NCI-H460 (cell line): ENCODE measurements around the gene MYT1. TPM values are rescaled to one million over a fixed set of nuclear protein-coding genes. Genes with fewer than 3 reads are reported as not detected.
"Not testable (repeated sequence)": the region's sequence is repeated elsewhere in the genome, so short reads cannot be mapped to it uniquely, and the experiment has no call there.

Experiments used
- DNase-seq: peaks from one replicate; pipeline ENCODE4 v3.0.0-alpha.2; 2016; ENCODE audit warnings: low read depth; ENCODE audit errors: extremely low read depth
- total RNA-seq: library from RNA; depleted of rRNA; stranded (reverse); fragments of >200 nt; shearing (Covaris generic); gene quantifications from 2 replicates; pipeline ENCODE4 v1.2.3, GENCODE V29; 2014

The MYT1 gene
- total RNA-seq, 1 experiment from 2014 or later: not detected

- DNase-seq: no peak
Measured at GRCh38 chr20:64166721-64167615, 2.7 kb downstream of the MYT1 start.

- DNase-seq: no peak
Measured at GRCh38 chr20:64167676-64168075, 3.4 kb downstream of the MYT1 start.

- no peak for DNase-seq
Measured at GRCh38 chr20:64168381-64169090, 4.3 kb downstream of the MYT1 start.

- DNase-seq: no peak
Measured at GRCh38 chr20:64169091-64169560, 4.9 kb downstream of the MYT1 start.

GRCh38 chr20:64171211-64171610 lies 7.0 kb downstream of the MYT1 start:
- DNase-seq: no peak

GRCh38 chr20:64173116-64173515 lies 8.9 kb downstream of the MYT1 start:
- DNase-seq: no peak

GRCh38 chr20:64176551-64176950 lies 12.3 kb downstream of the MYT1 start:
- DNase-seq: no peak

- no peak for DNase-seq
Measured at GRCh38 chr20:64176971-64177370, 12.7 kb downstream of the MYT1 start.

- no peak for DNase-seq
Measured at GRCh38 chr20:64177384-64177783, 13.1 kb downstream of the MYT1 start.

GRCh38 chr20:64177787-64178186 lies 13.5 kb downstream of the MYT1 start:
- DNase-seq: no peak

GRCh38 chr20:64178925-64179324 lies 14.7 kb downstream of the MYT1 start:
- DNase-seq: not testable (repeated sequence)

- no peak for DNase-seq
Measured at GRCh38 chr20:64179805-64180204, 15.6 kb downstream of the MYT1 start.

GRCh38 chr20:64180673-64181072 lies 16.4 kb downstream of the MYT1 start:
- DNase-seq: no peak

GRCh38 chr20:64181391-64181790 lies 17.1 kb downstream of the MYT1 start:
- DNase-seq: no peak

- no peak for DNase-seq
Measured at GRCh38 chr20:64182146-64182865, 18.1 kb downstream of the MYT1 start.

- no peak for DNase-seq
Measured at GRCh38 chr20:64183313-64183712, 19.1 kb downstream of the MYT1 start.

- DNase-seq: no peak
Measured at GRCh38 chr20:64184795-64185194, 20.5 kb downstream of the MYT1 start.

GRCh38 chr20:64185276-64185900 lies 21.1 kb downstream of the MYT1 start:
- no peak for DNase-seq

GRCh38 chr20:64186071-64186598 lies 21.9 kb downstream of the MYT1 start:
- DNase-seq: no peak

GRCh38 chr20:64187213-64187612 lies 23.0 kb downstream of the MYT1 start:
- DNase-seq: not testable (repeated sequence)
